ENCODE measurements around the gene RHBDD3.

- TF ChIP-seq SUZ12 (IDR thresholded peaks at IDR 0.05; ENCODE audit: extremely low read depth, insufficient read depth, insufficient read length) (no peak), YY1 (IDR thresholded peaks at IDR 0.05; ENCODE audit: insufficient read depth, insufficient read length) (no peak)
These were observed 52.5 kb downstream of the RHBDD3 start for GRCh38 chr22:29215012-29215860.
